GM19438 (cell line): ENCODE data around the gene PTPRU.
"Not testable (repeated sequence)": the region's sequence is repeated elsewhere in the genome, so short reads cannot be mapped to it uniquely, and the experiment has no call there.

Experiments used
- ATAC-seq: cut with Tn5 transposase; IDR thresholded peaks from one replicate; pipeline ENCODE4 v1.9.1; 2021; ENCODE audit warnings: low read depth; ENCODE audit not compliant: unreplicated experiment

PTPRU gene

DNA sequence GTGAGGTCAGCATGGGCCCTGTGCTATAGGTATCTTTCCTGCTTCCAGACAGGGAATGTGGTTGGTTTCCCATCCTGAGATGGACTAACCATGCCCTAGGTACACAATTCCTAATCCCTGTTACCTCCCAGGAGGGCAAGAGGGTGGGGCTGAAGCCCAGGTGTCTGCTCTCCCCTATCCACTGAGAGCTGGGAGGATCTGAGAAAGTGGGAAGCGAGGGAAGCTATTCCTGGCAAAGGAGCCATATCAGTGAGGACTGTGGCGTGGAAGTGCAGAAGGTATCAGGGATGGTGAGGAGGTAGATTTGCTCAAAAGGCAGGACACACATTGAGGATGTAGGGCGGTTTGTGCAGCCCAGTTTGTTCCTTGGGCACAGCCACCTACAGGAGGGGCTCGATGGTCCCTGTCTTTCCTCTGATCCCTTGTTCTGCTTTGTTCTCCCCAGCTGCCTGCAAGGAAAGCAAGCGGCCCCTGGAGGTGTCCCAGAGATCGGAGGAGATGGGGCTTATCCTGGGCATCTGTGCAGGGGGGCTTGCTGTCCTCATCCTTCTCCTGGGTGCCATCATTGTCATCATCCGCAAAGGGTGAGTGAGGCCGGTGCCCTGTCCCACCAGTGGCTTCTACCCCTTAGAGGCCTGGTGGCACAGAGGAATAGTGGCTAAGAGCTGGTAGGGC, 48.1 kb downstream of the PTPRU start:
- no peak for ATAC-seq

DNA sequence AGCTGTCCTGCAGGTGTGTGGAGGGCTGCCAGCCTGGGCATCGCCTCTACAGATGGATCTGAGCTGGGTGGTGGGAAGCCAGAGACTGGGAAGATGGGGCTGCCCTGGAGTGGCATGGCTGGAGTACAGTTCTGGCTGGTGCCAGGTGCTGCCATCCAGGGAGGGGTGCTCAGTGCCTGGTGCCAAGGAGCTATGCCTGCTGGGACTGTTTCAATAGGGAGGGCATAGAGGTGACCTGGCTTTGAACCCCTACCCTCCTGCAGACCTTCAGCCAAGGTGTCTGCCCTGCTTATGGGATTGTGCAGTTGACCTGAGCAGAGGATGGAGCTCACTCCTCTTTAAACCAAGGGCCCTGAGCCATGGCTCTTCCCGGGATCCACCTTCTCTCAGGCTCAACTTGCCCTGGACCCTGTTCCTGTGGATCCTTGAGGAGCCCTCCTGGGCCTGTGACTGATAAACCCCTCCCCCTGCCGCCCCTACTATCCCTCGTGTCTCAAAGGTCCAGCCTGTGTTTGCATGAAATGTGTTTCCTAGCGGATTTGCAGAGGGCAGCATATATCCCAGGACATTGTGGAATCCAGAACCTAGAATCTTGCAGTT, 48.7 kb downstream of the PTPRU start:
- ATAC-seq: no peak

DNA sequence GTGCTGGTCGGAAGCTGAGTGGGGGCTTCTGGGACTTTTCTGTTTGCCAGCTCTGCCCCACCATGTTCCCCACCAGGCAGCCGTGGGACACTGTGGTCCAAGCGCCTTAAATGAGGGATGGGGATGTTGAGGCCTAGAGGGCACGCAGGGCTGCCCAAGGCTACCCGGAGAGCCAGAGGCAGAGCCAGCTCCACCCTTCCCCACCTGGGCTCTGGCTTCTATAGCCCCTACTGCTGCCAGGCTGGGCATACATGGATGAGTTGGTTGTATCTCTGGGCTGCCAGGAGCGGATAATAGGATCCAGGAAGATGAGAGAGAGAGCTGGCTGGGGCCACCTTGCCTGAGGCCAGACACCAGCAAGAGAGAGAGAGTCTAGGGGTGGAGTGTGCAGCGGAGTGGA, 49.4 kb downstream of the PTPRU start:
- ATAC-seq: no peak

DNA sequence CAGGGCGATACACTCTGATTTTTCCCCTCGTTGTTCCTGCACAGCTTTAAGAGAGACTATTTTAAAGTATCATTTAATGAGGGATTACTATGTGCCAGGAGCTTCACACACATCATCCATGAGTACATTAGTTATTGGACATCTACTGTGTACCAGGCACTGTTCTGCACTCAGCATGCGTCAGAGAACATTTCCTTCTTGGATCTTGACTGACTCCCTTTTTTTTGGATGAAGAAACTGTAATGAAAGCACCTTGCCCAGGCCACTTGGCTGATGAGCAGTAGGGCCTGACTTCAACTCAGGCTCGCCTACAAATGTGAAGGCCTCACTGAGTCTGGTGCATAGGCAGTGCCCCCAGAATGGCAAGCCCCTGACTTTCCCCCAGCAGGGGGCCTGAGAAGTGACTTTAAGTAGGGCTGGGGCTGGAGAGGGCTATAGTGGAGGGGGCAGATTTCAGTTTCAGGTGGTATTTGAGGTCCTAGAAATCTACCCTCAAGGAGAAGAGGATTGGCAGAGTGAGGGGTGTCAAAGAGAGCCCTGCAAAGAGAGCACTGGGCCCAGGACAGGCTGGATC, 50.0 kb downstream of the PTPRU start:
- ATAC-seq: no peak

DNA sequence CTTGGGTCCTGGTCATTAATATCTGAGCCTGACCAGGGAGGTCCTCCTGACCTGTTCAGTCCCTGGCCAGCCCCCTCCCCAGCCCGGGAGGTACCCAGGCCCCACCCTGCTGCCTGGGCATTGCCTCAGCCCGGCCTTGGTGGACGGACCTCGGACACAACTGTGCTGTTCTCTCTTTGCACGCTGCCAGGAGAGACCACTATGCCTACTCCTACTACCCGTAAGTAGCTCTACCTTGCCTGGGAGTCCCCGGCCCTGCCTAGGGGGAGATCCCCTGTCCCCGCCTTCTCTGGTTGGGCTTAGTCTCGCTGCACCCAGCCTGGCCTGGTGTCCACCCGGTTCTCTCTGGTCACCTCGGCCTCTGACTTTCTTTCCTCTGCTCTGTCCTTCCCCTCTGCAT, 53.2 kb downstream of the PTPRU start:
- ATAC-seq: no peak

DNA sequence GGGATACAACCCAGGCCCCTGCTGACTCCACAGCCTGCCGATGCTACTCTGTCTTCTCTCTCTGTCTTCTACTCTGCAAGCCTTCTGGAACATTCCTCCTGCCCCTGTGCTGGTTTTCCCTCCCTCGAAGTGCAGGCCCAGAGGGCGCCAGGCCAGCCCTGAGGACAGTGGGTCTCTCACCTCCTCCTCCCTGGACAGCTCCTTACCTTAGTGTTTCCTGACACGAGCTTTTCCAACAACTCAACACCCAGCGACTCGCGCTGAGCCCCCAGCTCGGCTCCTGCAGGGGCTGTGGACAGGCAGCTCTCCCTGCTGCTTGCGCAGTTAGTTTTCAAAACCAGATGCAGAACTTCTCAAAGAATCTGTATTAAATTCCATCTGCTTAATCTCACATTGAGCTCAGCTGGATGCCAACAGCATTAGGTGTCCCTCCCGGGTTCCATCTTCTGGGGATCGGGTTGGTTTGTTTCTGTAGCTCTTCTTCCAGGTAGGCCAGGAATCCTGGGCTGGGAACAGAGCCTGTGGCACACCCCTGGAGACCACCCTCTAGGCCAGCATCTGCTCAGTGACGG, 54.2 kb downstream of the PTPRU start:
- no peak for ATAC-seq

DNA sequence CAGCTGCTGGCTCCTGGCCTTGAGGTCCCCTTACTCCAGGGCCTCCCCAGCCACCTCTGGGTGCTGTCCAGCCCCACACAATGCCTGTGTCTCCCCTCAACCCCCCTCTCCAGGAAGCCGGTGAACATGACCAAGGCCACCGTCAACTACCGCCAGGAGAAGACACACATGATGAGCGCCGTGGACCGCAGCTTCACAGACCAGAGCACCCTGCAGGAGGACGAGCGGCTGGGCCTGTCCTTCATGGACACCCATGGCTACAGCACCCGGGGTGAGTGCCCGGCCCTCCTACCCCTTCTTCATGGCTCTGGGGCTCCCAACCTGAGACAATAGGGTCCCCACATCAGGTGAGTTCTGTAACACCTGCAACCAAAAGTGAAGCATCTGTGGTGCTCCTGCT, 55.4 kb downstream of the PTPRU start:
- no peak for ATAC-seq

DNA sequence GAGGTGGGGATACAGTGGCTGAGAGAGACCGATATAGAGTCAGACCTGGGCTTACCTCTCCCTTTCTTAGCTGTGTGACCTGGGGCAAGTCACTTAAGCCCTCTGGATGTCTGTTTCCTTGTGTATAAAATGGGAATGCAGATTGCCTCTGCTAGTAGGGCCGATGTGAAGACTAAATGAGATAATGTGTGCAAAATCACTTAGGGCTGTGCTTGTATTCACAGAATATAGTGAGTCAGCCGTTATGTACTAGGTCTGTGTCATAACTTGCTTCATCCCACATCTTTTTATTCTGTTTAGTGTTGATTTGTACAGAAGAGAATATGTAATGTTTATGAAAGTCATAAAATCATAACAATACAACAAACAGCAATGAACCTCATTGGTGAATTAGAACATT, 56.0 kb downstream of the PTPRU start:
- no peak for ATAC-seq

DNA sequence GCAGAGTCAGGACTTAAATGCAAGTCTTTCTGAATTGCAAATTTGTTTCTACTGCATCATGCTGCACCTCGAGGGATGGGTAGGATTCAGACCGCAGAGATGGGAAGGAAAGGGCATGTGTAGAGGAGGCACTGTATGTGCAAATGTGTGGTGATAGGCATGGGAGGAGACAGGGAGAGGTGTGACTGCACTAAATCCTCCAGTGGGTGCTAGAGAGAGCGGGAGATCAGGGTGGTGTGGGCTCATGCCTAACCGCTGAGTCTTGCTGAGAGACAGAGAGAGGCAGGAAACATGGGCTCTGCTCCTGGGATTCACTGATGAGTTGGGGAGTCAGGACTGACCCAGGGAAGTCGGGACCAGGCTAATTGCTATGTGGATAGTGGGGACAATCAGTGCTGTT, 61.1 kb downstream of the PTPRU start:
- ATAC-seq: no peak

DNA sequence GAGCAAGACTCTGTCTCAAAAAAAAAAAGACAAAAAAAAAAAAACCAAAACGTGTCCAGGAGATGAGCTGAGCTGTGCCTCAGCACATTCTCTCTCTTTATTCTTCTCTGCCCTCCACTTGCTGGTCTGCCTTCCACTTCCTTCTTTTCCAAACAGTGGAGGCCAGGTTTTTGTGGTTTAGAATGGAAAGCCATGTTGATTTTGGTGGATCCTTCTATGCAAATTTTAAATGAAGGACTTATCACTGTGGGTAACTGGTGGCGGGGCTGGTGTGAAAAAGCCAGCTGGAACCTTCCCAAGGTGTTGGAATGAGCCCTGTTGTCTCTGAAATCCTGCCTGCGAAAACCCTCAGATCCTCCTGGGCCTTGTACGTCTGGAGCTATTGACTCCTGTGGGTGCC, 61.9 kb downstream of the PTPRU start:
- ATAC-seq: no peak

DNA sequence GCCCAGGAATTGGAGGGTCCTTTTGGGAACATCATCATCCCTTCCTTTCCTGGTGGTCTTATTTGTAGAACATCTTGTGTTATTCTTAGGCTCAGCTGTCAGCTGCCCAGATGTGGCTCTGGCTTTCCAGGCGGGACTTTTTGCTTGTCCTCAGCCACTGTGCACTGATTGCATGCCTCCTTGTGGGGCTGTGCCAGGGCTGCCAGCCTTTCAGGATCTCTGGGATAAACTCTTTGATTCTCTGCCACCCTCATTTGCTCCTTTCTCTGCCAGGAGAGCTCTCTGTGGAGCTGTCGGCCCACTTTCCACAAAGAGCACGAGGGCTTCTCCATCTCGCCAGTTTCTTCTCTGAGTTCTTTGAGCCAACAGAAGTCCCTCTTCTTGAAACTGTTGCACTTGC, 63.1 kb downstream of the PTPRU start:
- no peak for ATAC-seq

DNA sequence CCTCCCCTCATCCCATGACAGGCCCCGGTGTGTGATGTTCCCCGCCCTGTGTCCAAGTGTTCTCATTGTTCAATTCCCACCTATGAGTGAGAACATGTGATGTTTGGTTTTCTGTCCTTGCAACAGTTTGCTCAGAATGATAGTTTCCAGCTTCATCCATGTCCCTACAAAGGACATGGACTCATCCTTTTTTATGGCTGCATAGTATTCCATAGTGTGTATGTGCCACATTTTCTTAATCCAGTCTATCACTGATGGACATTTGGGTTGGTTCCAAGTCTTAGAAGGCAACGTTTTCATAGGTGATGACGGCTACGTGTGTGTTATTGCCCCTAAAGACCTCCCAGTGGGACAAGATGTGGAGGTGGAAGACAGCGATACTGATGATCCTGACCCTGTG, 65.4 kb downstream of the PTPRU start:
- not testable (repeated sequence) for ATAC-seq

DNA sequence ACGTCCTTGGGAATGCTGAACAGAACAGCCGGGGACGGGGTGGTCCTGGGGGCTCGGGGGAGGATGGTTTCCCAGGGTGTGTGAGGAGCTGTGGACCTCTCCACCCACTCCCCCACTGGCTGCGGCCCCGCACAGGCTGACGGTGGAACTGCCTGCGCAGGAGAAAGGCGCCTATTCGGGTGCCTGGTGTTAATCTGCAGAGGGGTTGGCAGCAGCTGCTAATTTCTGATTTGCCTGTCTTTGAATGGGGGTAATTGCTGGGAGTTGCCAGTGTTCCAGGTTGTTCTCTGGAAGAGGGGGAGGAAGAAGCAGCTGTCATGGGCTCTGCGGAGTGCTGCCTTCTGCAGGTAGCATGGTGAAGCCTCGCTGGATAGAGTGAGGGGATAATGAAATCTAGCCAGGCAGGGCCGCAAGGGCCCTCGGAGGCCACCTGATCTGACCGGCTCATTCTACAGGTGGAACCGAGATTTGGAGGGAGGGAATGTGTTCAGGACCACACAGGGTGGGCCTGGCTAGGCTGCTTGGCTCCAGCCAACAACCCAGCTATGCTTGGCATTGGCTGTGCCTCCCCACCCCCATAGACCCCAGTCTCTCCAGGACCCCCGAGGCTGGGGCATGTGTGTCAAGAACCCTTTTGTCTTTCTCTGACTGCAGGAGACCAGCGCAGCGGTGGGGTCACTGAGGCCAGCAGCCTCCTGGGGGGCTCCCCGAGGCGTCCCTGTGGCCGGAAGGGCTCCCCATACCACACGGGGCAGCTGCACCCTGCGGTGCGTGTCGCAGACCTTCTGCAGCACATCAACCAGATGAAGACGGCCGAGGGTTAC, 67.1 kb downstream of the PTPRU start:
- ATAC-seq: no peak

DNA sequence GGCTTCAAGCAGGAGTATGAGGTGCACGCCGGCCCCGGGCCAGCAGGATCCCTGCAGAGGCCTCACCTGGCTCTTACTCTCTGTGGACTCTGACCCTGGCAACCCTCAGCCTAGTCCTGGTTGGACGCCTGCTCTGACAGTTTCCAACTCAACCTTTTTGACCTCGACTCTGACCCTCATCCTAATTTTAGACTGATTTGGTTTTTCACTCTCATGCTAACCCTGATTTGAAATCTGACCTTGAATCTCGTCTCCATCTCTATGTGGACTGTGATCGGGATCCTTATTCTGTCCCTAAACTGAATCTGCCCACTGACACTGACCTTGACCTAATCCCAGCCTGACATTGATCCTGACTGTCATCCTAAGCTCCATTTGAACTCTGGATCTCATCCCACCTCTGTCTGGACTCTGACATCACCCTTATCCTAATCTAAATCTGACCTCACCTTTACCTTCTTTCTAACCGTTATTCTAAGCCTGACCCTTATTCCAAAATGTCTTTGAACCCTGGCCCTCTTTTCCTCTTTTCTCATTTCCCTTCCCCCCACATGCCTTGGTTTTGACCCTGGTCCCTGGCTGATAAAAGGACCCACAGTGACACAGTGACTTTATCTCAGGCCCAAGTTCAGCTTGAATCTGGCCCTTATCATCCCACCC, 67.8 kb downstream of the PTPRU start:
- no peak for ATAC-seq

DNA sequence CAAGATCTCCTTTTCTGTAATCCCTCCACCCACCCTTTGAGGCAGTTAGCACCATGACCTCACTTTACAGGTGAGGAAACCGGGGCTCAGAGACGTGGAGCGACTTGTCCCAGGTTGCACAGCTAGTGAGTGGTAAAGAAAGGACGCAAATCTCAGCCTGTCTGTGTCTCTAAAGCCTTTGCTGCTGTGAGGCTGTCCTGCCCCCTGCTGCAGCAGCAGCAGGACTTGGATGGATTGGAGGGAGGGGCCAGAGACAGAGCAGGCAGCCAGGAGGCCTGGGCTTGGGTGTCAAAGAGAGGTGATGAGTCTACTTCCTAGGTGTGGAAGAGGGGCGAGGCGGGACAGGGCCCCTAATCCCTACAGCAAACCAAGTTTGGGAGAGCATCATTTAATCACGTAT, 69.6 kb downstream of the PTPRU start:
- no peak for ATAC-seq

DNA sequence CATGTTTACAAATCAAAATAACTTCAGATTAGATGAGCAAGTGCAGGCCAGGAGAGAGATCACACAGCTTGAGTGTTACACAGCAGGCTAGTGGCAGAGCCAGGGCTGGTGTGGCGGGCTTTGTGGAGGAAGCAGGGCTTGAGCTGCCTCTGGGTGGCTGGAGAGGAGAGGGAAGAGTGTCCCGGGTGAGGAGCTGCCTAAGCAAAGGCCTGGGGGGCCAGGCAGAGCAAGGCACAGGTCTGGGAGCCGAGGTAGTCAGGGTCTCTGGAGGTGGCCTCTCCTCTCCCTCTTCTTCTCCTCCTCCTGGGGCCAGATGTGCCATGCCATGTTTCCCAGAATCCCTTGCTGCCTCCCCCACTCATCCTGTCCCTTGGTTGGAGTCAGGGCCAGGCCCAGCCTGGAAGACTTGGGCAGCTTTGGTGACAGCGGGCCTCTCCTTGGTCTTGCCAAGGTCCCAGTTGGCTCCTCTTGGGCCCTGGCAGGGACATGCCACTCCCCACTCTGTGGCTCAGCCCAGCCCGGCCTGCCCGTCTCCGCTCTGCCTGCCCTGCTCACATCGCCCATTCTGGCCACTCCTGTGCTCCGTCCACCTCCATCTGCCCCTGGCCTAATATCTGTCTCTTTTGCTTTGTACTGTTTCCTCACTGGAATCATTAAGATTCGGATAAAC, 70.3 kb downstream of the PTPRU start:
- ATAC-seq: no peak

DNA sequence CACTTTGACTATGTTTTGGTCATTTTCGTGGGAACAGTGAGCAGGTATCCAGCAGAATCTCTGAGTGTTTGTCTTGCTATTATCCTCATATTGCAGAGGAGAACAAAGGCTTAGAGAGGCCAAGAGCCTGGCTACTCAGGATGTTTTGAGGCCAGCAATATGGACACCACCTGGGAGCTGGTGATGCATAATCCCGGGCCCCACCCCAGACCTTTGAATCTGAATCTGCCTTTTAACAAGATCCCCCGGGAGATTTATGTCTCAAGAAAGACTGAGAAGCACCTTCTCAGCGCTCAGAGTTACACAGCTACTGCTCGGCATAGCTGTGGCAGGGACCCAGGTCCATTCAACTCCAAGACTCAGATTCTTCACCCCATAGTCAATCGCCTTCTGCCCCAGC, 72.8 kb downstream of the PTPRU start:
- no peak for ATAC-seq

DNA sequence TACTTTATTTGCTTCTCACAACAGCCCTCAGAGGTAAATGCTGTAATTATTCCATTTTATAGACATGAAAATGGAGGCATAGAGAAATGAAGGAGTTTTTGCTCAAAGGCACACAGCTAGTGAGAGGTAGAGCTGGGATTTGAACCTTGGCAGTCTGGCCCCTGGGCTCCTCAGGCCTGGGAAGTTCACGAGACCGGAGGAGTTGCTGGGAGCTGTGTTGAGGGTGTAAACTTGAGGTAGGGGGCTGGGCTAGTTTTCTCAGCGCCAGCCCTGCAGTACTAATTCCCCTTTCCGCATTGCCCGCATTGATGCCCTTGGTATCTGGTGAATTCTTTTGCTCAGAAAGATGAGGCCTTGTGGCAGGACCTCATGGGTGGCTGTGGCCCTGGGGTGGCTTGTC, 73.3 kb downstream of the PTPRU start:
- no peak for ATAC-seq

DNA sequence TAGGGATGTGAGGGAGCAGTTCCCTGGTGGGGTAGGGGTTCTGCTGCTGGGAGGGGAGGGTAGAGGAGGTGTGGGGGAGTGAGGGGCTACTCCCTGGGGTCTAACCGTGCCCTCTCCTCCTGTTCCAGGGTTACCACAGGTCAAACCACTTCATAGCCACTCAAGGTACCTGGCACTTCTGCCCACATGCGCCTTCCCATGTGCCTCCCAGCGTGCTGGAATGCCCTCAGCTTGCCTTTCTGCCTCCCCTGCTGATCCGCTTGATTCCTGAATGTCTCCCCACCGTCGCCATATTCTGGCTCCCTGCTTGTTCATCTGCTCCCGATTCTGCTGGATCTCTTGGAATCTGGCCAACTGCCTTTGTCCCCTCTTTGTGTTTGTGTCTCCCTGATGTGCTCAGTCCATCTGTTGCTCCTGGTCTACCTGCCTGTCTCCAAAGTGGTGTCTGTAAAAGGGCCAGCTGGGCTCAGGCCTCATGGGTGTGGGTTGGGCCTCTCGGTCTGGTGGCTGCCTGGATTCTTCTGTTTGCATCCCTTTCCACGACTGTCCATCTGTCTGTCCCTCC, 74.4 kb downstream of the PTPRU start:
- no peak for ATAC-seq
